GM15510 (cell line): ENCODE results near the gene DCHS2.

Experiments used
- POLR2A ChIP-seq: IDR thresholded peaks from 3 replicates; pipeline ENCODE4 v1.6.1; 2011; ENCODE audit warnings: borderline replicate concordance; ENCODE audit not compliant: insufficient read length; ENCODE audit errors: extremely low read depth

DCHS2 gene

DNA sequence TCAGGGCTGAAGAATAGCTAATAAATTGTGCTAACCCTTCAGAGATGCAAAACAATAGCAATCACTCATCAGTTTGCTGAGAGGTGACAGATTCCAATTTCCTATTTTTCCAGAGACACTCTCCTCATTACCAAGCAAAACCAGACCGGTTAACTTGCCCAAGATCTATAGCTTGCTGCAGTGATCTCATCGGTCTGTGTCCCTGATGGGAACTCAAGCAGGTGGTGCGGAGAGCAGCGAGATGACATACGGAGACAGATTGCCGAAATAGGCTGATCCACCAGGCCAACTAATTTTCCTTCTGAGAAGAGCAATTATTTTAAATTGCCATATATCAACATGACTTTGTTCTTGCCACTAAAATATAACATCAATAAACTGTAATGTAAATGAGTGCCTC, 10.5 kb upstream of the DCHS2 start:
- TF ChIP-seq POLR2A, result no peak

DNA sequence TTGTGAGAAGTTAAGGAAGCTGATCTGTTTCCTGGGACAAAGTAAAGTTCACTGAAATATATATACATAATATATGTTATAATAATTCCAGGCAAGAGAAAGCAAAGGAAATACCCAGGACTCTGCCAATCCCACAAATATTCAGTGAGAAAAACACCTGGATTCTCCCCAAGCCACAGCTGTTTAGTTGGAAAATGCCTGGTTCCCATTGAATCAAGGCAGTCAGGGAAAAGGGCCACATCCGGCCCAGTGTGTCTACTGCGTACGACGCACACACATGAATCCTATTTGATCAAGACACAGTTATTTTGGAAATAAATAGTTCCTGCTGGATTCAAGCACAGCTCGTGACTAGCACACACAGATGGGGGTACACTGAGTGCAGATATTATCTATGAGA, 6.3 kb upstream of the DCHS2 start:
- TF ChIP-seq POLR2A, result no peak

GRCh38 chr4:154495867-154496266, 4.3 kb upstream of the DCHS2 start:
- TF ChIP-seq POLR2A, result no peak

DNA sequence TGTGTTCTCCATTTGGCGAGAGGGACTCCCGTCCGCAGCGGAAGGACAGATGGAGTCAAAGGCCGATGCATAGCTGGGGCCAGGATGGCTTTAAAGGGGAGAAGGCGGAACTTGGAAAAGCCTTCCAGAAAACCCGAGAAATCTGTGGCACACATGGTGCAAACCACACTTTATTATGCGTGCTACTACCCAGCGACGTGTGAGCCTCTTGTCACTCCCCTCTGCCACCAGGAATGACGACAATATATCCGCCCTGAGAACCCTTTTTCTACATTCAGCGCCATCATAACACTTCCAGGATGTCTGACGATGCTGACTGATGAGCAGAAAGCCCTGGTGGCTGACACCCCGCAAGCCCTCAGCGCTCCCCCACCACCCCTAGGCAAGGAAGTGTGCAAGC, 689 bp upstream of the DCHS2 start:
- no peak for TF ChIP-seq POLR2A

- TF ChIP-seq POLR2A, result no peak
Measured at GRCh38 chr4:154490583-154491340, 837 bp downstream of the DCHS2 start.

DNA sequence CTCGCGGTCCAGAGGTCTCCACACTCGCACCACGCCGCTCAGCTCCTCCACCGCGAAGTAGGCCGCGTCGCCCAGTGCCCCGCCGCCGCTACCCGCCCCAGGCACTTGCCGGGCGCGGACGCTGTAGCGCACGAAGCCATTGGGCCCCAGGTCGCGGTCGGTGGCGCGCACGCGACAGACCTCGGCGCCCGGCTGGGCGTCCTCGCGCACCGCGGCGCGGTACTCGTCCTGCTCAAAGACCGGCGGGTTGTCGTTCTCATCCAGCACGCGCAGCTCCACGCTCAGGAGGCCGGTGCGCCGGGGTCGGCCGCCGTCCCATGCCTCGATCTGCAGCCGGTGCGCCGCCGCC, 1.4 kb downstream of the DCHS2 start:
- no peak for TF ChIP-seq POLR2A

- TF ChIP-seq POLR2A, result no peak
Measured at GRCh38 chr4:154489558-154490233, 1.9 kb downstream of the DCHS2 start.

DNA sequence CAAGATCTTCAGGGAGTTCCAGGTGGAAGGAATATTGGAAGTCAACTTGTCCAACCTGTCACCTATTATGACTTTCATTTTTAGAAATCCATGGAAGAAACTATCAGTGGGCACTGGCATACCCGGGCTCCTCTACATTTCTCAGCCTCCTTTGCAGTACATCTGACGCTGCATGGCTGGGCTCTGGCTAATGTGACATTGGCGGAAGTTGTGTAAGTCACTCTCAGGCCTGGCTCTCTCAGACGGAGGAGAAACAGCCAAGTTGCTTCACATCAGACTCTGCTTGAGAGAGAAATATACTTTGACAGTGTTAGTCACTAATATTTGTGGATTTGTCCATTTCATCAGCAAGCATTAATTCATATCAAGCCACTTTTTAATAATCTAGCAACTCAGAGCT, 4.5 kb downstream of the DCHS2 start:
- TF ChIP-seq POLR2A, result no peak

DNA sequence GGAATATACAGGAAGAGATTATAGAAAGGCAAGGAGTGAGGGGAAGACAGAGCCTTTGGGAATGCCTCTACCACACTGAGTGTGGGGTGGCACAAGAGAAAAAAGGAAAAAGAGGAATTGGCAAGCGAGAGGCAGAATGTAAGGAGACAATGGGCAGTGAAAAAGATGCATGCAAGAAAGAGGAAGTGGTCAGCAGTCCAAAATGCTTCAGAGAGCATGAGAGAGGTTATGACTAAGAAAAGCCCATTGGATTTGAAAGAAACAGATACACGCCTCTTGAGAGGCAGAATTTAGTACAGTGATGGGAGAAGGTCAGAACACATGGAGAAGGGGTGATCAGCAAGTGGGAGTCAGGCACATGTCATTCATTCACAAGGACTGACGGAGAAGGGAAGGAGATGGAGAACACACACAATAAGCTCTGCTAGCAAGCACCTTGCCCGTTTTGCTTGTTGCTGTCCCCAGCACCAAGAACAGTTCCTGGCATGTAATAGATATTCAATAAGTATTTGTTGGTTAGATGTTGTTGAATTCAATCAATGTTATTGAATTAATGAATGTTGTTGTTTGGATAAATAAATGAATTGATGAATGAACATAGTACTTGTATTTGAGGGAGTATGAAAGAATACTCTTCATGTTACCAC, 6.3 kb downstream of the DCHS2 start:
- no peak for TF ChIP-seq POLR2A

DNA sequence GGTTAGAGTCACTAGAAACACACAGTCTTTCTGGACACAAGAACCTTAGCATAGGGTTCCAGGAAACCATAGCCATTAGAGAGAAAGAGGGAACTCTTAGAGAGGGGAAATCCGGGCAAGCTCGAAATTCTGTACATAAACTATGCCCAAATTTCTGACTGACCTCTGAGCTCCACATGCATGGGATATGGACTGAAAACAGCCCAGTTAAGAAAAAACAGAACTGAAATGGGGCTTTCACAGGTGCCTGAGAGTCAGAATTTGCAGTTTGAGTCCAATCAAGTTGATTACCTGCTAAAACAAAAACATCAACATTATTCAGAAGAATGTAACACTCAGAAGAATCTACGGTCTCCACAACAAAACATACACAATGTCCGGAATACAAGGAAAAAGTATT, 13.1 kb downstream of the DCHS2 start:
- no peak for TF ChIP-seq POLR2A

DNA sequence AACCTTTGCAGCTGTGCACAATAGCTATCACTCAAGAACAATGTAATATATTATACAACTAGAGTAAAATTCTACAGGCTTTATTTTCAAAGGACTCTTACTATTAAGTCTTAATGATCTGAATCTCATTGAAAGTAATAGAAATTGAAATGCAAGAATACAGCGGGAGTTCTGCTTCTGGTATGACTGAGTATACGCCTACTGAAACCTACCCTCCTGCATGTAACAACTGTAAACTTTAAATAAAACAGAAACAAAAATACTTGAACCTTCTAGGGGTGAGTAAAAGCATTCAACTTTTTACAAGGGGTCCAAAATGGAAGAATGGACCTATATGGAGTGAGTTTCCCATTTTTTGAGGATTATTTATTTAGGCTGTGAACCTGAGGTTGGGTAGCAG, 13.5 kb downstream of the DCHS2 start:
- TF ChIP-seq POLR2A, result no peak

GRCh38 chr4:154476232-154476631, 15.4 kb downstream of the DCHS2 start:
- no peak for TF ChIP-seq POLR2A

GRCh38 chr4:154475820-154476219, 15.8 kb downstream of the DCHS2 start:
- TF ChIP-seq POLR2A, result no peak

DNA sequence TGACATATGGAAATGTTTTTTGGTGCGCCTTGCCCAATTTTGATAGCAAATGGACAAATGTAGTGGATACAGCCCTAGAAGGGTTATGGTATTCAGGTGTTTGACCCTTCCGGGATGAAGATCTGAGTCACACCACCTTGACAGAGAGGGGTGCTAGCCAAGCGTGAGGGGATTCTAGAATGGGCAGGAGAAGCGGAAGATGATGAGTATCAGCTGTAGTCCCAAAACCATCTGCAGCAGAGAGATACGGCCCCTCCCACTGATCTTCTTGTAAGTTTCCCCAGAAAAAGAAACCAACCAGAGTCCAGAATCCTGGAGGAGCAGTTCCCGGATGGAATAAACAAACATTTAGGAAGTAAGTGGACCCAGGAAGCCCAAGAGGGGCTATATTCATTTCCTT, 18.1 kb downstream of the DCHS2 start:
- no peak for TF ChIP-seq POLR2A

- no peak for TF ChIP-seq POLR2A
Measured at GRCh38 chr4:154472858-154473257, 18.7 kb downstream of the DCHS2 start.
